HG03354 (cell line): ENCODE measurements around the gene ANTKMT.

Source experiments
- ATAC-seq: cut with Tn5 transposase; IDR thresholded peaks from one replicate; pipeline ENCODE4 v1.9.1; 2021; ENCODE audit warnings: mild to moderate bottlenecking; ENCODE audit not compliant: unreplicated experiment, poor library complexity, severe bottlenecking

ANTKMT gene

GRCh38 chr16:725041-725376 lies 4.1 kb downstream of the ANTKMT start:
- no peak for ATAC-seq

GRCh38 chr16:725463-726187 lies 4.7 kb downstream of the ANTKMT start:
- ATAC-seq, result no peak

GRCh38 chr16:726188-726437 lies 5.2 kb downstream of the ANTKMT start:
- no peak for ATAC-seq

GRCh38 chr16:726438-727290 lies 5.7 kb downstream of the ANTKMT start, which contains the start of the genes CCDC78 and HAGHL:
CCDC78 (minus strand) TSS chr16:726443; CDS start chr16:726367, 76 bp downstream.
HAGHL (plus strand) TSS chr16:727106; CDS start chr16:727510, 404 bp downstream.
- ATAC-seq, result peak; percentile 39

- peak; percentile 11 for ATAC-seq
Observed at GRCh38 chr16:727291-727977, 6.5 kb downstream of the ANTKMT start.

- no peak for ATAC-seq
Observed at GRCh38 chr16:728131-728889, 7.4 kb downstream of the ANTKMT start.

- ATAC-seq, result no peak
Observed at GRCh38 chr16:728890-729744, 8.2 kb downstream of the ANTKMT start.

GRCh38 chr16:729768-730665 lies 9.1 kb downstream of the ANTKMT start:
- ATAC-seq, result no peak

- ATAC-seq, result no peak
Observed at GRCh38 chr16:730666-731509, 9.9 kb downstream of the ANTKMT start.

GRCh38 chr16:732332-732731 lies 11.4 kb downstream of the ANTKMT start:
- no peak for ATAC-seq

GRCh38 chr16:732936-733335 lies 12.0 kb downstream of the ANTKMT start:
- no peak for ATAC-seq

GRCh38 chr16:733382-734207 lies 12.6 kb downstream of the ANTKMT start:
- no peak for ATAC-seq

- ATAC-seq, result no peak
Observed at GRCh38 chr16:734208-734980, 13.4 kb downstream of the ANTKMT start.

GRCh38 chr16:734981-735881 lies 14.3 kb downstream of the ANTKMT start:
- no peak for ATAC-seq

- no peak for ATAC-seq
Observed at GRCh38 chr16:735982-736453, 15.1 kb downstream of the ANTKMT start.
